Measurements from ENCODE around the gene IER3. TPM values are rescaled to one million over a fixed set of nuclear protein-coding genes. Genes with fewer than 3 reads are reported as not detected.
A peak's percentile ranks its signal among the peaks of the same experiment; 100 is the strongest.

Gene IER3
- total and polyA plus RNA-seq, 9 of the 15 experiments (the other 6 are each of a cell fraction or from before 2014, with no cell fraction given) = 1.5 to 30.0 (median 11.5) TPM

DNA sequence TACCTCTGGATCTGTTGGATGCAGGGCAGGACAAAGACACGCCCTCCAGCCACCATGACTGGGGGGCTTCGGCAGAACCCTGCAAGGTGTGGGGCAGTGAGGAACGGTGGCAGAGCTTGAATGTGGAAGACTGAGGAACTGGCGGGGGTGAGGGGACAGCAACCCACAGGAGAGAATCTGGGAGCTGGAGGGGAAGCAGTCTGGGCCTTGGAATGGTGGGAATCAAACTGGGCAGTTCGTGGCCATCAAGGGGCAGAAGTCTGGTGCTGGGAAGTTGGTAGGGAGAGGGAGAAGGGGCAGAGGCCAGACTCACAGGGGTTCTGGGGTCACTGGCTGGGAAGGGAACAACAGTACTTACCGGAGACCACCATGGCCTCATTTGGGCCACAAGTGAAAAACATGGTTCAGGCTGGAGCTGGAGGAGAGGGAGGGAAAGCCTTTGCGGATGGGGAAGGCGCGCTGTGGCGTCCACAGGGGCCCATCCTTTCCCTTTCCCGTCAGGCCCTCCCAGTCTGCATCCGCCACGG, 2.5 kb downstream of the IER3 start (continued):
- no peak for TF ChIP-seq HNRNPLL (IDR thresholded peaks at IDR 0.05; ENCODE audit: low read depth, low read length, poor library complexity, severe bottlenecking)
- no peak for TF ChIP-seq FOS (IDR thresholded peaks at IDR 0.05; ENCODE audit: extremely low read depth, insufficient read length)
- TF ChIP-seq, protein P1, sequence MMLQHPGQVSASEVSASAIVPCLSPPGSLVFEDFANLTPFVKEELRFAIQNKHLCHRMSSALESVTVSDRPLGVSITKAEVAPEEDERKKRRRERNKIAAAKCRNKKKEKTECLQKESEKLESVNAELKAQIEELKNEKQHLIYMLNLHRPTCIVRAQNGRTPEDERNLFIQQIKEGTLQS (IDR thresholded peaks at IDR 0.05) = no peak
- TF ChIP-seq, protein P1 (CRISPR knock-in tag; conservative IDR thresholded peaks at IDR 0.05) = no peak
- TF ChIP-seq, protein P2, sequence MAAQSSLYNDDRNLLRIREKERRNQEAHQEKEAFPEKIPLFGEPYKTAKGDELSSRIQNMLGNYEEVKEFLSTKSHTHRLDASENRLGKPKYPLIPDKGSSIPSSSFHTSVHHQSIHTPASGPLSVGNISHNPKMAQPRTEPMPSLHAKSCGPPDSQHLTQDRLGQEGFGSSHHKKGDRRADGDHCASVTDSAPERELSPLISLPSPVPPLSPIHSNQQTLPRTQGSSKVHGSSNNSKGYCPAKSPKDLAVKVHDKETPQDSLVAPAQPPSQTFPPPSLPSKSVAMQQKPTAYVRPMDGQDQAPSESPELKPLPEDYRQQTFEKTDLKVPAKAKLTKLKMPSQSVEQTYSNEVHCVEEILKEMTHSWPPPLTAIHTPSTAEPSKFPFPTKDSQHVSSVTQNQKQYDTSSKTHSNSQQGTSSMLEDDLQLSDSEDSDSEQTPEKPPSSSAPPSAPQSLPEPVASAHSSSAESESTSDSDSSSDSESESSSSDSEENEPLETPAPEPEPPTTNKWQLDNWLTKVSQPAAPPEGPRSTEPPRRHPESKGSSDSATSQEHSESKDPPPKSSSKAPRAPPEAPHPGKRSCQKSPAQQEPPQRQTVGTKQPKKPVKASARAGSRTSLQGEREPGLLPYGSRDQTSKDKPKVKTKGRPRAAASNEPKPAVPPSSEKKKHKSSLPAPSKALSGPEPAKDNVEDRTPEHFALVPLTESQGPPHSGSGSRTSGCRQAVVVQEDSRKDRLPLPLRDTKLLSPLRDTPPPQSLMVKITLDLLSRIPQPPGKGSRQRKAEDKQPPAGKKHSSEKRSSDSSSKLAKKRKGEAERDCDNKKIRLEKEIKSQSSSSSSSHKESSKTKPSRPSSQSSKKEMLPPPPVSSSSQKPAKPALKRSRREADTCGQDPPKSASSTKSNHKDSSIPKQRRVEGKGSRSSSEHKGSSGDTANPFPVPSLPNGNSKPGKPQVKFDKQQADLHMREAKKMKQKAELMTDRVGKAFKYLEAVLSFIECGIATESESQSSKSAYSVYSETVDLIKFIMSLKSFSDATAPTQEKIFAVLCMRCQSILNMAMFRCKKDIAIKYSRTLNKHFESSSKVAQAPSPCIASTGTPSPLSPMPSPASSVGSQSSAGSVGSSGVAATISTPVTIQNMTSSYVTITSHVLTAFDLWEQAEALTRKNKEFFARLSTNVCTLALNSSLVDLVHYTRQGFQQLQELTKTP (IDR thresholded peaks at IDR 0.05; ENCODE audit: low read depth in 1 of 2, partially characterized antibody in 2 of 2) = peak in 1 of 2 experiments; percentile 17
- no peak for TF ChIP-seq MTA1 (IDR thresholded peaks at IDR 0.05; ENCODE audit: borderline replicate concordance)
- TF ChIP-seq ETV6 (IDR thresholded peaks at IDR 0.05; ENCODE audit: borderline replicate concordance in 1 of 2, low read depth in 2 of 2, low read length in 1 of 2) = no peak
- TF ChIP-seq ETV6 (CRISPR knock-in tag; IDR thresholded peaks at IDR 0.05; ENCODE audit: borderline replicate concordance) = no peak
- TF ChIP-seq ASH1L (IDR thresholded peaks at IDR 0.05; ENCODE audit: borderline replicate concordance, low read depth, partially characterized antibody) = peak; percentile 8
- TF ChIP-seq, protein P3, sequence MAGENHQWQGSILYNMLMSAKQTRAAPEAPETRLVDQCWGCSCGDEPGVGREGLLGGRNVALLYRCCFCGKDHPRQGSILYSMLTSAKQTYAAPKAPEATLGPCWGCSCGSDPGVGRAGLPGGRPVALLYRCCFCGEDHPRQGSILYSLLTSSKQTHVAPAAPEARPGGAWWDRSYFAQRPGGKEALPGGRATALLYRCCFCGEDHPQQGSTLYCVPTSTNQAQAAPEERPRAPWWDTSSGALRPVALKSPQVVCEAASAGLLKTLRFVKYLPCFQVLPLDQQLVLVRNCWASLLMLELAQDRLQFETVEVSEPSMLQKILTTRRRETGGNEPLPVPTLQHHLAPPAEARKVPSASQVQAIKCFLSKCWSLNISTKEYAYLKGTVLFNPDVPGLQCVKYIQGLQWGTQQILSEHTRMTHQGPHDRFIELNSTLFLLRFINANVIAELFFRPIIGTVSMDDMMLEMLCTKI (IDR thresholded peaks at IDR 0.05; ENCODE audit: partially characterized antibody) = no peak
- TF ChIP-seq PTBP1 (IDR thresholded peaks at IDR 0.05; ENCODE audit: low read depth, low read length) = no peak
- TF ChIP-seq SMARCB1 (IDR thresholded peaks at IDR 0.05; ENCODE audit: insufficient read length, low read depth) = no peak
- TF ChIP-seq, protein P4, sequence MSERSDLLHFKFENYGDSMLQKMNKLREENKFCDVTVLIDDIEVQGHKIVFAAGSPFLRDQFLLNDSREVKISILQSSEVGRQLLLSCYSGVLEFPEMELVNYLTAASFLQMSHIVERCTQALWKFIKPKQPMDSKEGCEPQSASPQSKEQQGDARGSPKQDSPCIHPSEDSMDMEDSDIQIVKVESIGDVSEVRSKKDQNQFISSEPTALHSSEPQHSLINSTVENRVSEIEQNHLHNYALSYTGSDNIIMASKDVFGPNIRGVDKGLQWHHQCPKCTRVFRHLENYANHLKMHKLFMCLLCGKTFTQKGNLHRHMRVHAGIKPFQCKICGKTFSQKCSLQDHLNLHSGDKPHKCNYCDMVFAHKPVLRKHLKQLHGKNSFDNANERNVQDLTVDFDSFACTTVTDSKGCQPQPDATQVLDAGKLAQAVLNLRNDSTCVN (CRISPR knock-in tag; IDR thresholded peaks at IDR 0.05) = no peak
- no peak for TF ChIP-seq TGIF2 (CRISPR knock-in tag; IDR thresholded peaks at IDR 0.05)
- TF ChIP-seq SETDB1 (IDR thresholded peaks at IDR 0.05; ENCODE audit: low read length) = no peak
- TF ChIP-seq, protein P5, sequence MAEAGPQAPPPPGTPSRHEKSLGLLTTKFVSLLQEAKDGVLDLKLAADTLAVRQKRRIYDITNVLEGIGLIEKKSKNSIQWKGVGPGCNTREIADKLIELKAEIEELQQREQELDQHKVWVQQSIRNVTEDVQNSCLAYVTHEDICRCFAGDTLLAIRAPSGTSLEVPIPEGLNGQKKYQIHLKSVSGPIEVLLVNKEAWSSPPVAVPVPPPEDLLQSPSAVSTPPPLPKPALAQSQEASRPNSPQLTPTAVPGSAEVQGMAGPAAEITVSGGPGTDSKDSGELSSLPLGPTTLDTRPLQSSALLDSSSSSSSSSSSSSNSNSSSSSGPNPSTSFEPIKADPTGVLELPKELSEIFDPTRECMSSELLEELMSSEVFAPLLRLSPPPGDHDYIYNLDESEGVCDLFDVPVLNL (CRISPR knock-in tag; IDR thresholded peaks at IDR 0.05; ENCODE audit: low read depth) = 0 out of 2 replicates have a peak, but pooled peaks have one; percentile 26
- TF ChIP-seq HEY1 (CRISPR knock-in tag; IDR thresholded peaks at IDR 0.05; ENCODE audit: borderline replicate concordance) = no peak
- TF ChIP-seq STAT5B (CRISPR knock-in tag; IDR thresholded peaks at IDR 0.05) = no peak
- TF ChIP-seq ZNF24 (IDR thresholded peaks at IDR 0.05) = no peak
